Activated T-cell treated with anti-CD3 and anti-CD28 coated beads for 4 hours (primary cell): ENCODE results near the gene GPR35.
"Not testable (repeated sequence)": the region's sequence is repeated elsewhere in the genome, so short reads cannot be mapped to it uniquely, and the experiment has no call there.

Source experiments
- DNase-seq: peaks from one replicate; pipeline ENCODE4 v3.0.0-alpha.2; 2020

The GPR35 gene

DNA sequence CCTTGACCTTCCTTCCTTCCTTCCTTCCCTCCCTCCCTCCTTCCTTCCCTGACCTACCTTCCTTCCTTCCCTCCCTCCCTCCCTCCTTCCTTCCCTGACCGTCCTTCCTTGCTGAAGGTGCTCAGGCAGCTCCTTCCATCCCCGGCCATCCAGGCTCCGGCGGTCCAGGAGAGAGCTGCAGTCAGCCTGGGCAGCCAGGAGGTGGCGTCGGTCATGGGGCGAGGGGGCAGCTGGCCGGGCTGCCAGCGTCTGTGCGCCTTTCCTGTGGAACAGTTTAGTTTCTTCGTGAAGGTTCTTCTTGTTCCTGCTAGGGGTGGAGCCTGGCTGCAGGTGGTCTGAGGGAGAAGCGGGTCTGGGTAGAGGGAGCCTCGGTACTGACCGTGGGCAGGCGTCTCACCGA, 15.7 kb downstream of the GPR35 start:
- DNase-seq, result no peak

DNA sequence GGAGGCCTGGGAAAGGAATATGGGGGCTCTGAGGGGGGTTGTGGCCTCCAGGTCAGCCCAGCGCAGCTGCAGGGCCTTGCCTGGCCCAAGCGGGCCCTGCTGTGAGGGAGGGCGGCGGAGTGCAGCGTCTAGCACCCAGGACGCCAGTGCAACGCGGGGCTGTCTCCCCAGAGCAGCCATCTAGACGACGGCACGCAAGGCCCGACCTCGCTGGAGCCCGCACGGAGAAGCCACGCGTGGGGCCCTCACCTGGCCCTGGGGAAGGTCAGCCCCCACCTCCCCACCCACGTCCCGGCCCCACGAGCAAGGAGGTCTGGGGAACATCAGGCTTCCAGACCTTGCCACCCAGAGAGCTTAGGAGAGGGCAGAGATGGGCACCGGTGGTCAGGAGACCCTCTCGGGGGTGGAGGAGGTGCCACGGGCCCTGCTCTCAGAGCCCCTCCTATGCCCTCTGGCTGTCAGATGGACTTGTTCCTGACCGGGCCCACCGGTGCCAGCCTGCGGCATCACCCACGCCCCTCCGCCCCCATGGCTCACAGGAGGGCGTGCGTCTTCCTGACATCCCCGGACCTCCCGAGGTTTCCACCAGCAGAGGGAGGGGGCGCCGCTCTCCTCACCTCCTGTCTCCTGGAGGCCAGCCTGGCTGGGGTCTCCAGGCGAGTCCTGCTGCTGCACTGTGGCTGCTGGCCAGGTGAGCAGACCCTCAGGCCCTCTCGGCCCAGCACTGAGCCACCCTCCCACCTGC, 17.0 kb downstream of the GPR35 start:
- no peak for DNase-seq

GRCh38 chr2:240642806-240643092, 17.5 kb downstream of the GPR35 start:
- no peak for DNase-seq

DNA sequence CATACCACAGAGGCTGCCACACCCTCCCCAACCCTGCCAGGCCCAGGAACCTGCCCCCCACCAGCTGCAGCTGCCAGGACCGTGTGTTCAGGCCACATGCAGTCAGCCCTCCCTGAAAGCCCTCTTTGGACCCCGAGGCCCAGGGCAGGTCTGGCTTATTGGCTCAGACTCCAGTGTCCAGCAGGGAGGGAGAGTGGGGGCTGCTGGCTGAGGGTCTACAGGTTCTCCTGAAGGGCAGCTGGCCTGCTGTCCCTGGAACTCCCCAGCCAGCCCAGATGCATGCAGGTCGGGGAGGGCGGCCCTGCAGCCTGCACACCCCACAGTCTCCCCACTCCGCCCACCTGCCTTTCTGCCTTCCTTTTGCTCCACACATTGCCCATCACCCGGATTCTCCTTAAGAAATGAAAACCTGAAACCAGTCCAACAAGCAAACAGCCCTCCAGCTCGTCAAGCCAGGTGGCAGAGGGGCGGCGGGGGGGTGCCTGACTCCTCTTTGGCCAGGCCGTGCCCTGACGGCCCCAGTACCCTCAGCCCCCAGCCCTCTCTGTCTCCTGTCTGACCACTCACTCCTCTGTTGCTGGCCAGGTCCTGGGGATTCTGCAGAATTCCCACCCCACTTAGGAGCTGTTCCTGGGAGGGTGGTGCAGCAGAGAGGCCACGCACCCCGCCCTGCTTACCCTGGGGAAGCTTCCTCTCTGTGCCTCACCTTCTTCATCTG, 18.0 kb downstream of the GPR35 start:
- DNase-seq, result no peak

DNA sequence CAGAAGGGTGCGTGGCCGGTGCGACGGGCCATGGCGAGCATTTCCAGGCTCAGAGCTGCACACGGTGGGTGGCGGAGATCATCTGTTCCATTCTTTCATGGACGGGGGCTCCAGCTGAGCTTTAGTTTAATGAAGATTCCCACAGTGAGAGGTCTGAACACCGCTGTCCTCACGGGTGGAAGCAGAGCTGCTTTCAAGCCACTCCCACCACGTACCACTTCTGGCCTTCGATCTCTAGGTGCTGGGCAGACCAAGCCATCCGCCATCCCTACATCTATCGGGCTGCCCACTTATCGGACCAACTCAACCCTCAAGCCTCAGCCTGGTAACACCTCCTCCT, 18.5 kb downstream of the GPR35 start:
- no peak for DNase-seq

DNA sequence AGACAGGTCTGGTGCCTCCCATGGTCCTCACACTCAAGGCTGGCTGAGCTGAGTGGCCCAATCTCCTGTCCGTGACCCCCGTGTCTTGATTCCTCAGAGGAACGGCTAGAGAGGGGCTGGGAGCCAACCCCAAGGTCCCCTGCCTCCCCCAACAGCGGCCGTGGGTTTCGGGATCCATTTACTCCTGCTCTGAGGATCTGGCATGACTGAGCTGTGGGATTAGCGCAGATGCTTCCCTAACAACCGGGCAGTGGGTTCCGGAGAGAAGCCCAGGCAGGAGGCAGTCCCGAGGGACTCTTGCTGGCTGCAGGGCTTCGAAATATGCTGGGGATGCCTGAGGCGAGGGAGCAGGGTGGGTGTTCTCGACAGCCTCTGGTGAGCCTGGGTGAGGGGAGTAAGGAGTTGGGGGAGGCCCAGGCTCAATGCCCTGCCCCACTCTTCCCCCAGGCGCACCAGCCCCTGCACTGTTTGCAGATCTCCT, 18.9 kb downstream of the GPR35 start:
- DNase-seq, result no peak

DNA sequence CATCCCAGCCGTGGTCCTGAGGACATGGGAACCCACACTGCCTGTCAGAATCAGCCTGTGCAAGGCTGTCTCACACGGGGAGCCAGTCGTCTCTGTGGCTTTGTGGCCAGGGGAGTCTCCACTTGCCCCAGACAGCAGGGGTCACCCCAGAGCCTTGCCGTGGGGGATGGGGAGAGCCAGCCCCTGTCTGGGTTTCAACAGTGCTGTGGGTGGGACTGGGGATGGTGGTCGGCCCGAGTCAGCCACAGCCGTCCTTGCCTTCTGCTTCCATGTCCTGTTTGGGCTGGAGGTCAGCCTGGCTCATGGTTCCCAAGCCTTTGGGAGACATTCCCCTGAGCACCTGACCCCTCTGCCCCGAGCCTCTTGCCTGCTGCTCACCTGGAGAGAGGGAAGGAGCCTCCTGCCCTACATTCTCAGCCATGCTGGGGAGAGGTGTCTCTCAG, 19.6 kb downstream of the GPR35 start:
- DNase-seq, result no peak

DNA sequence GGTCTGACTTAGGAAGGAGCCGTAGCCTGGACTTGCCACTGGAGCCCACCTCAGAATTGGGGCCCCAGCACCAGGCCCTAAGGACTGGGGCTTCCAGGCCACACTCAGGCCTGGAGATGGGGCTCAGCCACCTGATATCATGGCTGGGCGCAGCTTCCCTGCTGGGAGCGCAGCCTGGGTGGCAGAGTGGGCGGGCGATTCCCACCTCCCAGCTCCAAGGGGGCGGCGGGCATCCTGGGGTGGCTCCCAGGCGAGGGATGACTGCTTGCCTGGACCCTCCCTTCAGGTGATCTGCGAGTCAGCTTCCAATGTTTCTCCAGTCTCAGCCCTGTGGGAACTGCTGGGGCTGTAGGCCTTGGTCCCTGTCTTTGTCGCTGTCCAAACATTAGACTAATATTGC, 20.1 kb downstream of the GPR35 start:
- DNase-seq, result no peak

DNA sequence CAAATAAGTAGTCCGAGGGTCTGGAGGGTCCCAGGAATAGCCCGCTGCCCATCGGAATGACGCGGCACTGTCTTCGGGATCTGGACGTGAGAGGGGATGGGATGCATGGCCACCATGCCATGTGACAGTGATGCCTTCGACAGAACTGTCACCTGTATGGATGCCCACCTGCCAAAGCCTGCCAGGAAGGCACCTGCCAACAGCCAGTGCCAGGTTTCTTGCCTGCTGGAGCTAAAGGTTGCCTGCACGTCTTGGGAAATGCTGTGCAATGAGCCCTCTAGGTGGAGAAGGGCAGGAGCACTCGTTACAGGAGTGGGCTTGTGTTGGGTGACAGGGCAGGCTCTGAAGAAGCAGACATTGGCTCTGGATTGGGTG, 20.5 kb downstream of the GPR35 start:
- no peak for DNase-seq

- no peak for DNase-seq
Observed at GRCh38 chr2:240646176-240646899, 21.1 kb downstream of the GPR35 start.

- no peak for DNase-seq
Observed at GRCh38 chr2:240646900-240647502, 21.7 kb downstream of the GPR35 start.

- no peak for DNase-seq
Observed at GRCh38 chr2:240647503-240648154, 22.3 kb downstream of the GPR35 start.

- no peak for DNase-seq
Observed at GRCh38 chr2:240648155-240648649, 22.9 kb downstream of the GPR35 start.

- DNase-seq, result no peak
Observed at GRCh38 chr2:240648650-240649275, 23.5 kb downstream of the GPR35 start.

DNA sequence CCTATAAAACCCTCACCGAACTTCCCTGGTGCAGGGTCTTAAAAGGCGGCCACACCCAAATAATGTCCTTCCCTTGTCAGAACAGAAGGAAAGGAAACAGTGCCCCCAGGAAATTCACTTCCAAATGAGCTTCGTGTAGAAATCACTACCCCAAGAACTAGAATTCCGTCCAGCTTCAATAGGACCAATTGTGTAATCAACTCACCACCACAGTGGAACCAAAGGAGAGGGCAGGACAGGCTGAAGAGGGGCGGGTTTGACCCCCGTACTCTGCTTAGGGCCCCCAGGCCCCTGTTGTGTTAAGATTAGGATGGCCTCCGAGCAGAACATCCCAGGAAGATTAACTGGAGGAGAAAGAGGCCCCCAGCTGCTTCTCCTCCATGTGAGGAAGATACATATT, 24.1 kb downstream of the GPR35 start:
- no peak for DNase-seq

DNA sequence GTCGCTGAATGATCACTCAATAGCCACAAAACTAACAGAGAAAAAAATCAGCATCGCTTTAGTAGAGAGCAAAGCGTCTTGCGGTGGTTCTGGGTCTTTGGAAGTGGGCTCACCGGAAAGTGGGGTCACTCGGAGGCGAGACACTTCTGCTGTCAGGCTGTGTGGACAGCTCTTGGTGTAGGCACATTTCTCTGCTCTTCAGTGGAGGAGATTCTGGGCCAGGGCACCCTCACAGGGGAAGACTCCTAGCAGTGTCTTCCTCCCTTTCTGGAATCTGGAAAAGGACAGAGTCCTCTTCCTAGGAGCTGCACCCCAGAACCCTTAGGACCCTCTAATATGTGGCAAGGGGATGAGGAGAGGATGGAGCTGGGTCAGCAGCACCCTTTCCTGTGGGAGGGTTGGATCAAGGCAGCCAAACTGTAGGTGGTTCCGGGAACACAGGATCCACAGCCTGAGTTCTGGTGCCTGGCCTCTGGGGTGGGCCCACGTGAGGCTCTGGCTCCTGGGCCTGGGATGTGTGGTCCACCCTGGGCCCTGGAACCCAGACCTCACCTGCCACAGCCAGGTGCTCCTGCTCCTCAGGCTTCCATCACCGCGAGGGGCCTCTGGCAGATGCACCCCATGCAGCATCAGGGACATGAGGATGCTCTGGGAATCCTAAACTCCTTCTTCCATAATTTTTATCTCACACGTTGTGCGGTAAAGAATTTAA, 25.1 kb downstream of the GPR35 start:
- DNase-seq, result no peak

DNA sequence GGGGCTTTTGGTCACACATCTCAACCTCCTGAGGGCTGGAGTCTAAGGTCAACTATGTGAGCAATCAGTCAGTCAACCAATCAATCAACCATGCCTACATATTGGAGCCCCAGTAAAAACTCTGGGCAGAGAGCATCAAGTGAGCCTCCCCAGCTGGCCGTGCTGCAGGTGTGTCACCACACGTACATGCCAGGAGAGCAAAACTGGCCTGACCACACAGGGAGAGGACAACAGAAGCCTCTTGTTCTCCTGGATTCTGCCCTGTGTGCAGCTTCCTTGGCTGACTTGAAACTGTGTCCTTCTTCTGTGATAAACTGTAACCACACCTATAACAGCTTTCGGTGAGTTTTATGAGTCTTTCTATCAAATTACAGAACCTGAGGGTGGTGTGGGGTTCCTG, 25.9 kb downstream of the GPR35 start:
- no peak for DNase-seq

- no peak for DNase-seq
Observed at GRCh38 chr2:240655931-240656886, 30.9 kb downstream of the GPR35 start.

- DNase-seq, result not testable (repeated sequence)
Observed at GRCh38 chr2:240659883-240660282, 34.6 kb downstream of the GPR35 start.

DNA sequence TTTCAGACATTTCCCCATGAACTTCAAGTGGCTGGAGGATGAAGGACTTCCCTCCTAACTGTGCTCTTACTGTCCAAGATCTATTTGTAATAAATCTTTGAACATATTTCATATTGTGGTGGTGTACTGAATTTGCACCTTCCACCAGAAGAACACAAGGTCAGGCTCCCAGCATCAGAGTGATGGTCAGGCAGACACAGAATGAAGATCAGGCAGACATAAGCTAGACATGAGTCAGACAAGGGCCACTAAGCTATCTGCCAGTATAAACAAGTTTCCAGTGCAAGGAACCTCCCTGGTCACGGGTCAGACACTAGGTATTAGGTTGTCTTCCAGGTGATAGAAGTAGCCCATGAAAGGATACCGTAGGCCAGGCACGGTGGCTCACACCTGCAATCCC, 37.4 kb downstream of the GPR35 start:
- no peak for DNase-seq
